ENCODE data around the gene ACP6.

The ACP6 gene

DNA sequence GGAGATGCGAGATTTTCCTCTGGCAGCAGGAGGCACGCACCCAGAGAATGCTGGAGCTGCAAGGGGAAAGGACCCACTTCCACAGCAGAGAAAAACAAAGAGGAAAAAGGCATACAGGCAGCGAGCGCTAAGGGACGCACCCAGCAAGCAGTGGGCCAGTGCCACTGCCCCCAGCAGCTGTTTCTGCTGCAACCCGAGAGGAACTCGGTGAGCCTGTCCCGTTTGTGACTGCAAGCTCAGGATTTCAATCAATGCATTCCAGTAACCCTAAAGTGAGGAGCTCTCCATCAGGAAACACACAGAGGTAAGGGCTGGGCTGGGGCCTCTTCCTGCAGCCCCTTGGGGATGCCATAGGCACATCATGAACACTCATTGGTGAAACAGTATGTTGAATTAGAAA, 58.7 kb downstream of the ACP6 start:
- TF ChIP-seq, protein P1, sequence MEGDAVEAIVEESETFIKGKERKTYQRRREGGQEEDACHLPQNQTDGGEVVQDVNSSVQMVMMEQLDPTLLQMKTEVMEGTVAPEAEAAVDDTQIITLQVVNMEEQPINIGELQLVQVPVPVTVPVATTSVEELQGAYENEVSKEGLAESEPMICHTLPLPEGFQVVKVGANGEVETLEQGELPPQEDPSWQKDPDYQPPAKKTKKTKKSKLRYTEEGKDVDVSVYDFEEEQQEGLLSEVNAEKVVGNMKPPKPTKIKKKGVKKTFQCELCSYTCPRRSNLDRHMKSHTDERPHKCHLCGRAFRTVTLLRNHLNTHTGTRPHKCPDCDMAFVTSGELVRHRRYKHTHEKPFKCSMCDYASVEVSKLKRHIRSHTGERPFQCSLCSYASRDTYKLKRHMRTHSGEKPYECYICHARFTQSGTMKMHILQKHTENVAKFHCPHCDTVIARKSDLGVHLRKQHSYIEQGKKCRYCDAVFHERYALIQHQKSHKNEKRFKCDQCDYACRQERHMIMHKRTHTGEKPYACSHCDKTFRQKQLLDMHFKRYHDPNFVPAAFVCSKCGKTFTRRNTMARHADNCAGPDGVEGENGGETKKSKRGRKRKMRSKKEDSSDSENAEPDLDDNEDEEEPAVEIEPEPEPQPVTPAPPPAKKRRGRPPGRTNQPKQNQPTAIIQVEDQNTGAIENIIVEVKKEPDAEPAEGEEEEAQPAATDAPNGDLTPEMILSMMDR (IDR thresholded peaks at IDR 0.05; ENCODE audit: low read depth, low read length) = no peak
- H3K4me3 ChIP-seq (ENCODE audit: low read depth, low read length) = no peak overlapping the region

DNA sequence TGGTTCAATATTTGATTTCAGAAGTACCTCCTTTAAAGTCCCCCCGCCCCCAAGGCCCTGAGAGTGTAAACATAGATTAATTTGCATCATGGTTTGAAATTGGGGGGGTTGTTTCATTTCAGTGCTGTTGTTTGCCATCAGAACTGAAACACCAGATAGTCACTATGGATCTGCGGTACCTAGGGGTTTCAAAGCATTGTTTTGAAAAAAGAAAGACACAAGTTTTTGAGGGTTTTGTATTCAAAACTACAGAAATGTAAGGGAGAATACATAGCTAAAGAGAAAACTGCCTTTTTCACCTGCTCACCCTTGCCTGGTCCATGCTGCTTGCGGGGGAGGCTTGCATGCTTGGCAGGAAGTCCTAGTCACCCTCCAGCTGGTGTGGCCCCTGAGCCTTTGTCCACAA, 59.3 kb downstream of the ACP6 start:
- no peak overlapping the region for H3K4me3 ChIP-seq (ENCODE audit: low read depth, low read length)
- TF ChIP-seq, protein P1 (IDR thresholded peaks at IDR 0.05; ENCODE audit: low read depth, low read length) = no peak

DNA sequence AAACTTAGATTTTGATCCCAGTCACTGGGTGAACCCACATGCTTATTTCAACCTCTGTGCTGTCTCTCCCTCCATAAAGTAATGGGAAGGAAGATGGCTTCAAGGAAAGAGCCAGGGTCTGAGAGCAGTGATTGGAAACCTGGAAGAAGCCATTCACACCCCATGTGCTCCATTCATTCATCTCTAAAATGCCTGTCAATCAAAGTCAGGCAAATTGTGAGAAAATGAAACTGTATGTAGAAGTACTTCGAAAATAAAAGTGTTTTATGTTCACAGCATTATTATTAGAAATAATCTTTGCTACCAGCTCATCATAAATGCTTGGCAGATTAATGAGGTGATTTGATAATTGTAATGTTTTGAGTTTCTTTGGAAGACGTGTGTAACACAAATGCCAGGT, 61.0 kb downstream of the ACP6 start:
- no peak overlapping the region for H3K4me3 ChIP-seq (ENCODE audit: low read depth, low read length)
- TF ChIP-seq, protein P1 (IDR thresholded peaks at IDR 0.05; ENCODE audit: low read depth, low read length) = no peak

GRCh38 chr1:147608596-147608995, 61.7 kb downstream of the ACP6 start:
- H3K4me3 ChIP-seq (ENCODE audit: low read depth, low read length) = no peak overlapping the region
- TF ChIP-seq, protein P1 (IDR thresholded peaks at IDR 0.05; ENCODE audit: low read depth, low read length) = no peak

DNA sequence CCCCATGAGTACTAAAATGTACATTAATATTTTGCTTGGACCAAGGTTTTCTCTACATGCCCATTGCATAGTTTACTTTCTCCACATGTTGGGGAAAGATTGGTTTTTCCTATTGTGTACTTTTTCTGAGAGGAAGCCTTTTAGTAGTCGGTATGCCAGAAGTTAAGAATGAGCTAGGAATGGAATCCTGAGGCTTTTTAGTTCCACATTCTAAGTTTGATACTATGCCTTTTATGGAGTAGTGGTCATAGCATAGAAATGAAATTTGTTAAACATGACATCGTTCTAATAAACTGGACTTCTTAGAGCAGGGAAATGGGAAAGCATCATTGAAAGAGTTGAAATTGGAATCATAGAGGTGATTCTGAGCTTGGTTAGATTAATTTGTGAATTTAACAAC, 64.7 kb downstream of the ACP6 start:
- H3K4me3 ChIP-seq (ENCODE audit: low read depth, low read length) = no peak overlapping the region
- TF ChIP-seq, protein P1 (IDR thresholded peaks at IDR 0.05; ENCODE audit: low read depth, low read length) = no peak

DNA sequence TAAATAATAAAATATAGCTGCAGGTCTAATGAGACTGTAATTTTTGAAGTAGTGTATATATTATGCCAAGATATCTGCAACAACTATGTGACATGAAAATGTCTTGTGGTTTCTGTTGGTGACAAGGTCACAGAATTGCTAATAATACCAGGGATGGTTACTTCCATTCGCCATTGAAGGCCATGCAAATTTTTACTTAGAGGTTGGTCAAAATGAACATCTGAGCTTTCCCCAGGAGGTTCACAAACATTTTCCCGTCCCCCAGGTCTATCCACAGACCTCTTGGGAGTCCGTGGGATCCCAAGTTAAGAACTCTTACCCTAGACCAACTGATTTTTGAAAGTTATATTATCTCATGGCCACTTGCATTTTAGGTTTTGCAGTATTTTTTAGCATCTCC, 66.3 kb downstream of the ACP6 start:
- TF ChIP-seq, protein P1 (IDR thresholded peaks at IDR 0.05; ENCODE audit: low read depth, low read length) = no peak
- no peak overlapping the region for H3K4me3 ChIP-seq (ENCODE audit: low read depth, low read length)

DNA sequence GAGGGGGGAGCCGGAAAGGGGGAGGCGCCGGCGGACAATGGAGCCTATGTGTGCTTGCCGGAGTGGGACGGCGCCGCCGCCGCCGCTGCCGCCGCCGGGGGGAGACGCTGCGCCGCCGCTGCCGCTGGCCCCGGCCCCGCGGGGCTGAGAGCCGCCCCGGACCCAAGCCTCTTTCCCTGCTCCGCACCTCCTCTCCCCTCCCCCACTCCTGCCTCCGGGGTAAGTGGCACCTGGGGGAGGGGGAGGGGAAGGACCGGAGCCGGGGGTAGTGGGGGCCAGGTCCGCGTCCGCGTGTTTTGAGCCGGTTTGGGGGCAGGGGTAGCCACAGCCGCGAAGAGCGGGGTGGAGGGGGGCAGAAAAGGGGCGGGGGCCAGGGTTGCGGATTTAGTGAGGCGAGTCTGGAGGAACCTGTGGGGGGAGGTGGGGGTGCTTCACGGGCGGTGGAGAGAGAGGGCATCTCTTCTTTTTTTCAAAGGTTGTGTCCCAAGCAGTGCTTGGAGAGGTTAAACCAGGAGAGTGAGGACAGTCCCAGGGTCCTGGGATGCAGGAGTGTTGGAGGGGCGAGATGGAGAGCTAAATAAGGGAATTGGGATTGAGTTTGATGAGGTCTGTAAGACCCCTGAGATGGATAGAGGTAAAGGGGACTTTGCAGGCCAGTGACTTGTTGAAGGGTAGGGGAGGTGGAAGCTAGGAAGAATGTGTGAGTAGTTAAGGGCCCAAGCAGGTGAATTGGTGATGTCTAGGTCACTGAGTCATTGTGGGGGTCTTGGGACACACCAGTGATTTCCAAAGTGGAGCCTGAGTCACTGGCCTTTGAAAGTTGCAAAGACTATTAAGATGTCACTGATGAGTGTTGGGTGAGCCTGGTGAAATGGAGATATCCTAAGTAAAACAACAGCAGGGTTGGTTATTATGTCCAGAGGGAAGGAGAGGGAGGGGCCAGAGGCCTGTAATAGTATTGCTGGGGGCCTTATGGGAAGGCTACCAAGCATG, 69.9 kb downstream of the ACP6 start:
- TF ChIP-seq, protein P1 (IDR thresholded peaks at IDR 0.05; ENCODE audit: low read depth, low read length) = no peak
- peak overlapping the region; percentile 69 for H3K4me3 ChIP-seq (ENCODE audit: low read depth, low read length)

Data from WI38 (cell line).